GM19025 (cell line): Measurements from ENCODE around the gene CHMP4A.

Source experiments
- ATAC-seq: cut with Tn5 transposase; IDR thresholded peaks from one replicate; pipeline ENCODE4 v1.9.1; 2021; ENCODE audit warnings: mild to moderate bottlenecking, low read depth, moderate library complexity; ENCODE audit not compliant: unreplicated experiment

Gene CHMP4A

GRCh38 chr14:24182110-24182882 lies 31.0 kb downstream of the CHMP4A start:
- ATAC-seq: no peak

- ATAC-seq: no peak
Observed at GRCh38 chr14:24181371-24182077, 31.8 kb downstream of the CHMP4A start.

GRCh38 chr14:24179961-24180796 lies 33.1 kb downstream of the CHMP4A start:
- ATAC-seq: no peak

GRCh38 chr14:24179294-24179960 lies 33.9 kb downstream of the CHMP4A start:
- ATAC-seq: no peak

- no peak for ATAC-seq
Observed at GRCh38 chr14:24178399-24179178, 34.7 kb downstream of the CHMP4A start.

GRCh38 chr14:24177891-24178290 lies 35.4 kb downstream of the CHMP4A start:
- ATAC-seq: no peak

- no peak for ATAC-seq
Observed at GRCh38 chr14:24177041-24177825, 36.1 kb downstream of the CHMP4A start.

GRCh38 chr14:24176599-24176998 lies 36.7 kb downstream of the CHMP4A start:
- ATAC-seq: no peak

- ATAC-seq: no peak
Observed at GRCh38 chr14:24172871-24173281, 40.4 kb downstream of the CHMP4A start.

GRCh38 chr14:24172261-24172860 lies 40.9 kb downstream of the CHMP4A start:
- ATAC-seq: no peak

GRCh38 chr14:24171422-24172260 lies 41.6 kb downstream of the CHMP4A start, which contains the start of gene REC8:
REC8 (plus strand) TSS chr14:24172080; CDS start chr14:24172553, 473 bp downstream.
- ATAC-seq: peak; percentile 72

- no peak for ATAC-seq
Observed at GRCh38 chr14:24167469-24168114, 45.7 kb downstream of the CHMP4A start.

GRCh38 chr14:24165785-24166184 lies 47.5 kb downstream of the CHMP4A start:
- ATAC-seq: no peak

- ATAC-seq: no peak
Observed at GRCh38 chr14:24164518-24164991, 48.7 kb downstream of the CHMP4A start.

GRCh38 chr14:24162093-24162492 lies 51.2 kb downstream of the CHMP4A start:
- no peak for ATAC-seq

GRCh38 chr14:24160850-24161804 lies 52.2 kb downstream of the CHMP4A start, which contains the start of gene IRF9:
IRF9 (plus strand) TSS chr14:24161265; CDS start chr14:24162145, 880 bp downstream.
- peak; percentile 82 for ATAC-seq
